Stimulated activated CD4-positive, alpha-beta T cell treated with anti-CD3 and anti-CD28 coated beads, Interleukin-15, amount 100 ng/mL, for 24 hours (primary cell): ENCODE results near the gene RUFY2.
"Not testable (repeated sequence)": the region's sequence is repeated elsewhere in the genome, so short reads cannot be mapped to it uniquely, and the experiment has no call there.

ENCODE experiments used
- DNase-seq: peaks from one replicate; pipeline ENCODE4 v3.0.0-alpha.2; 2020

Gene RUFY2

DNA sequence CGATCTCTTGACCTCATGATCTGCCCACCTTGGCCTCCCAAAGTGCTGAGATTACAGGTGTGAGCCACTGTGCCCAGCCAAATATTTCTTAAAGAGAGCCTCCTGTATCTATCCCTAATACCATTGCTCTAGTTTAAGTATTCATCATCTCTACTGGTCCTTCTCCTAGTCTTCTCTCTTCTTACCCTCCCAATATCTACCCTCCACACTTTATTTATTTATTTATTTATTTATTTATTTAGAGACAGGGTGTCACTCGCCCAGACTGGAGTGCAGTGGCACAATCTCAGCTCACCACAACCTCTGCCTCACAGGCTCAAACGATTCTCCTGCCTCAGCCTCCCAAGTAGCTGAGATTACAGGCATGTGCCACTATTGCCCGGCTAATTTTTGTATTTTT, 82.7 kb downstream of the RUFY2 start:
- DNase-seq = not testable (repeated sequence)

DNA sequence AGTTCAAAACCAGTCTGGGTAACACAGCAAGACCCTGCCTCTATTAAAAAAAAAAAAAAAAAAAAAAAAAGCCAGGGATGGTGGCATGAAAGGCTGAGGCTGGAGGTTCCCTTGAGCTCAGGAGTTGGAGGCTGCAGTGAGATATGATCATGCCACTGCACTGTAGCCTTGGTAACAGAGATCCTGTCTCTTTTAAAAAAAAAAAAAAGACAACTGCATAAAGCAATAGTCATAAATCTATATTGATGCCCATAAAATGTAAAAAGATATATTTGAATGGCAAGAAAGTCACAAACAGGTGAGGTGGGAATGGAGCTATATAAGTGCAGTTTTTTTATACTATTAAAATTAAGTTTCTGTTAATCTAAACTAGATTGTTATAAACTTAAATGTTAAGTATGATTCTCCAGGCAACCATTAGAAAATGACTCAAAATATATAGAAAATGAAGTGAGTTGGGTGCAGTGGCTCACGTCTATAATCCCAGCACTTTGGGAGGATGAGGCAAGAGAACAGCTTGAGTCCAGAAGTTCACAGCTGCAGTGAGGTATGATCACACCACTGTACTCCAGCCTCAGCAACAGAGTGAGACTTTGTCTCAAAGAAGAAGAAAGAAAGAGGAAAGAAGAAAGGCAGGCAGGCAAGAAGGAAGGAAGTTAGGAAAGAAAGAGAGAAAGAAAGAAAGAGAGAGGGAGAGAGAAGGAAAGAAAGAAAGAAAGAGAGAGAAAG, 88.6 kb downstream of the RUFY2 start:
- DNase-seq = no peak

DNA sequence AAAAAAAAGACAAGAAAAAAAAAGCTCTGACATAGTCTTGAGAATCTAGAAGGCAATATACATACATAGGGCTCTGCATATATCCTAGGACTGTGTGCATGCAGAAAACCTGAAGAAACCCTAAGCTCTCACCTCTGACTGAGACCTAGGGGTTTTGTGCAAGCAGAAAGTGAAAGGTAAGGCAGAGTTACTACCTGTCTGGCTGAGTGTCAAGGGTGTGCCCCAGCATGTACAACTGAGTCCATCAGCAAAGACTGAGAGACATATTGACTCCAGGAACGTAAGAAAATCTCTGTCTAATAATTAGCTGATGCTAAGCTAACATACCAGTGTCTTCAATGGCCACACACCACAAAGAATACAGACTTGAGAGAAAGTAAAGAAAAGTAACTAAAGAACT, 91.5 kb downstream of the RUFY2 start:
- DNase-seq = no peak

DNA sequence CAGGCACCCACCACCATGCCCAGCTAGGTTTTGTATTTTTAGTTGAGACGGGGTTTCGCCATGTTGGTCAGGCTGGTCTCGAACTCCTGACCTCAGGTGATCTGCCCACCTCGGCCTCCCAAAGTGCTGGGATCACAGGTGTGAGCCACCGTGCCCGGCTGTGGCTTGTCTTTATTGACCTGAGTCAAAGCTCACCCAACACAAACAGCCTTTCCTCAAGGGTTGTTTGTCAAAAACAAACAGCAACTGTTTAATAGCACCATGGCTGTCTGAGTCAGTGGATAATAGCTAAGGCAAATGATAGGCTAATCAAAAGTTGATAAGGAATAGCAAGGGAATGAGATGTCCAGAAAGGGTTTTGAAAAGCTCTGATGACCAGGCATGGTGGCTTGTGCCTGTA, 92.1 kb downstream of the RUFY2 start:
- not testable (repeated sequence) for DNase-seq

DNA sequence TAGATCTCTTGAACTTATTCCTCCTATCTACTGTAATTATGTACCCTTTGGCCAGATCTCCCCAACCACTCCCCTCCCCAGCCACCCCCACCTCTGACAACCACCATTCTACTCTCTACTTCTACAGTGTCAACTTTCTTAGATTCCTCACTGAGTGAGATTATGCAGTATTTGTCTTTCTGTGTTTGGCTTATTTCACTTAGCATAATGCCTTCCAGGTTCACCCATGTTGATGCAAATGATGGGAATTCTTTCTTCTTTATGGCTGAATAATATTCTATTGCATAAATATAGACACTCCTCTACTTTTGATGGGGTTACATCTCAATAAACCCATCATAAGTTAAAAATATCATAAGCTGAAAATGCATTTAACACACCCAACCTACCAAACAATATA, 96.5 kb downstream of the RUFY2 start:
- DNase-seq = no peak

DNA sequence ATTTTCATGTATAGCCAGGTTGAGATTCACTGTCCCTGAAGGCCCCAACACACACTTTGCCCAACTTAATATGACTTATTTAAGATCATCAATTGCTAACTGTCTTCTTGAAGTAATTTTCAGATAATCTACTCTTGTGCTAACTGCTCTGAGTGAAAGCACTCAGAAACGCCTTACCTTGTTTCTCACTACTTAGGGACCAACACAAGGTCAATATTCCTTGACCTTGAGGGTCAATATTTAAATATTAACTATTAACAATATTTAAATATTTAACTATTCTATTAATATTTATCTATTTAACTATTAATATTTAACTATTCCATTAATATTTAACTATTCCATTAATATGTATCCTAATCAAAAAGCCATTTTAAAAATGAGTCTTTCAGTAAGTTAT, 101.2 kb downstream of the RUFY2 start:
- DNase-seq = no peak

DNA sequence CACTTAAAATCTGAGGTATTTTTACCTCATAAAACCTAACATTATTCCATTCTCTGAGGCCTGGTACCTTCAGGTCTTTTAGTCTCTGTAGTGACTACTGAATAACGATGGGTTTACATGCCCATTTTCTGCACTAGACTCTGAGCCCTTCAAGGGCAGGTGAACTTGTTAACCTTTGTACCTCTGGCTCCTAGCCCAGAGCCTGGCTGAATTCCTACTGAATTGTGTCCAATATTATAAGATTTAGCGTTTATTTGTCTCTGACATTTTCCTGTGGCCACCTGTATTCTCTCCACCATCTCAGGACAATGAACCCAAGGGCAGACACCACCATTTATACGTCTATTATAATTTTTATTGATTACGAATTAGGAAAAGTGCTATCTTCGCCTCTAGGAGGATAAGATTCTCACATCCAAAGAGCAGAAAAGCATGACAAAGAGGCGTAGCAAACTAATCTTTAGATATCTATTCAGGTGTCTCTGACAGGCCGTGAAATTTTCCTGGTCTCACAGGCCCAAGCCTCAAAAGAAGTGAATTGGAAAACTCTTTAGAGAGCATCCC, 103.1 kb downstream of the RUFY2 start:
- no peak for DNase-seq

DNA sequence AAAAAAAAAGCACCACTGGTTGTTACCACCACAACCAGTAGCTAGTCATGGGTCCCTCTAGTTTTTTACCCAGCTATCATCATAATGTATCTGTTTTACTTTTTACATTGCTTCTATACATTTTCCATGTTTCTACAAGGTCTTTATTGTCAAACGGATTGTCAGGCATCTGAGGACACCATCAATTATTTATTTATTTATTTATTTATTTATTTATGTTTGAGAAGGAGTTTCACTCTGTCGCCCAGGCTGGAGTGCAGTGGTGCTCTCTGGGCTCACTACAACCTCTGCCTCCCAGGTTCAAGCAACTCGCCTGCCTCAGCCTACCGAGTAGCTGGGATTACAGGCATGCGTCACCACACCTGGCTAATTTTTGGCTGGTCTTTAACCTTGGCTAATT, 104.2 kb downstream of the RUFY2 start:
- DNase-seq = no peak

DNA sequence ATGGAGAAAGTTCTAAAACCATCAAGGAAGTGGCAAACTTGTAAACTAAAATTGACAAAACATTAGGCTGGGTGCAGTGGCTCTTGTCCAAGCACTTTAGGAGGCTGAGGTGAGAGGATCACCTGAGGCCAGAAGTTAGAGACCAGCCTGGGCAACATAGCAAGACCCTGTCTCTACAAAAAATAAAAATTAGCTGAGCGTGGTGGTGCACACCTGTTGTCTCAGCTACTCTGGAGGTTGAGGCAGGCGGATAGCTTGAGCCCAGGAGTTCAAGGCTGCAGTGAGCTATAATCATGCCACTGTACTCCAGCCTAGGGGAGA, 104.6 kb downstream of the RUFY2 start:
- no peak for DNase-seq

DNA sequence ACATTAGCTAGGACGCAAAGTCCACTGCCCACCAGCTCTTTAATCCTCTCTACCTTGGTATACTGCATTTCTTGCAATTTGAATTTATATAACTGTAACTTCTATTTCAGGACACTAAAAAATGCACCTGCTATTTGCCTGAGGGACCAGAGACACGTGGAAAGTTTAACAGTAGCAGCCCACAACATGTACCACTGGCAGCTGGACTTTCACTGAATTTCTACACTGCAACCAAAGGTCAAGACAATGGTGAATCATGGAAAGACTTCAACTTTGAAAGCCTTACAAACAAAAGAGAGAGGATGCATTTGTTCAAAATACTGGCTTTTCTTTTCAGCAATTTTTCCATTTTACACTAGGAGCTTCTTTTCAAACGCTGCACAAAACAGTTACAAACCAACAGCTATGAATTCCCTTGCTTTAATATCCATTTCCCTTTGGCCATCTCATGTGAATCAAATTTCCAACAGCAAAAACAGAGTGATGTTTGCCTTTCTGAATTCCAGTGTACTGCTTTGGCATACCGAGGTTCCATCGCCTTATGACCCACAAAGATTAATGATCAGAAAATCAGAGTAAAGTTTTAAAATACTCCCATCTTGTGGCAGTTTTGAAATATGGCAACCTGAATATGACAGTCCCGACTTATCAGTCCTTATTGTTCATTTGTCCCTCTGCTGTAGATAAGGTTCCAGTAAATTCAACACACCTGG, 105.1 kb downstream of the RUFY2 start:
- DNase-seq = no peak

DNA sequence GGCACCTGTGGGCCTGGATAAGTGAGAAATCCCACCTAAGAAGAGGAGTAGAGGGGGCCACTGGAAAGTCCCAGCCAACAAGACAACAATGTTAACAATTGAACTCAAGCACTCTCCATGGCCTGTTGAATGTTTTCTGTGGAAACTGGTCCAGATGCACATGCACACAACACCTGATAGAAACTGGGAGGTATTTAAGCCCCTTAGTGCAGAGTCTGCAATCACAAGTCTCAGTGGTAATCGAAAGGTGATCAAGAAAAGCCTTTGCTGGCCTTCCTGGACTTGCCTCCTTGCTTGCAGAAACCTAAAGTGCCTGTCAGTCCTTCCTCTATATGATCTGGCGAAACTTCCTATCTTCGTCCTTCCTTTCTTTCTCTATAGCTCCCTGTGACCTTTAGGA, 105.8 kb downstream of the RUFY2 start:
- DNase-seq = no peak

DNA sequence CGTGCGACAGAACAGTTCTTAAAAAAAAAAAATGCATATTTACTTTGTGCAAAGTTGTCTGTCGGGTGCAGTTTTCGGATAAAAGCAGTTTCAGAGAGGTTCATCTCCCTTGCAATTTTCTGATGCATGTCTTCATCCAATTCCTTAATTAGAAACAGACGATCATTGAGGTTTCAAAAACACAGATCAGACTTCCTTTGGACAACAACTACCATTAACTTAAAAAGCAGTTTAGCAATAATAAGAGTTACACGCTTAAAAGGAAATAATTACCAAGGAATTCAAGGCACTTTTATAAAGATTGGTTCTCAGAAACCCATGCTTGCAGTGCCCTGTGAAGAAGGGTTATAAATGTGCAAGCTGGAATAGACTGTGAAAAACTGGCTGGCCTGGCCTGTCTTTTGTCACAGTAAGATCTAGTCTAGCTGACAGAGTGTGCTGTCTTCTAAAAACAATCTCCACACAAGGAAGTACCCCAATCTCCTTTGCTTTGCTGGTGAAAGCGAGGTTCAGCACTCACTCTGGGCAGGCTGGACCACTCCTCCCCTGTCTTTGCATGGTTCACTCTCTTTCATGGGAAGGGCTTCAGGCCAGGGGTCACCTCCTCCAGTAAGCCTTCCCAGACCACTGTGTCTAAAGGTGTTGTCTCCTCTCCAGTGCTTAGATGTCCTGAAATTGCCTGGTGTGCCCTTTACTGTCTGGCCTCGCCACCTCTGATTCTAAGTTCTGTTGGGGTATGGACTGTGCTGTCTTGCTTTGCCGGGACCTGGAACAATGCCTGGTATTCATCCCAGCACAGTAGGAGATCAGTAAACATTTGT, 110.0 kb downstream of the RUFY2 start:
- no peak for DNase-seq
